Measurements from ENCODE around the gene NLGN4X. TPM values are rescaled to one million over a fixed set of nuclear protein-coding genes. Genes with fewer than 3 reads are reported as not detected.

NLGN4X gene
- total RNA-seq: 8.4 TPM
- long read RNA-seq, partial matches to known transcripts: 0 of 5 reads
- long read RNA-seq, other reads (novel, unspliced or antisense): 5 of 5 reads

GRCh38 chrX:6228720-6229119, at the start of gene NLGN4X:
Gene NLGN4X (minus strand): TSS chrX:6228867. CDS start chrX:6151466, 77,401 bp downstream.
- no peak for DNase-seq (ENCODE audit: low spot score)

GRCh38 chrX:6266041-6266440, 37.4 kb upstream of the NLGN4X start:
- DNase-seq (ENCODE audit: low spot score): no peak

- no peak for DNase-seq (ENCODE audit: low spot score)
Observed at GRCh38 chrX:6262959-6263358, 34.3 kb upstream of the NLGN4X start.

- DNase-seq (ENCODE audit: low spot score): no peak
Observed at GRCh38 chrX:6257025-6257424, 28.4 kb upstream of the NLGN4X start.

DNA sequence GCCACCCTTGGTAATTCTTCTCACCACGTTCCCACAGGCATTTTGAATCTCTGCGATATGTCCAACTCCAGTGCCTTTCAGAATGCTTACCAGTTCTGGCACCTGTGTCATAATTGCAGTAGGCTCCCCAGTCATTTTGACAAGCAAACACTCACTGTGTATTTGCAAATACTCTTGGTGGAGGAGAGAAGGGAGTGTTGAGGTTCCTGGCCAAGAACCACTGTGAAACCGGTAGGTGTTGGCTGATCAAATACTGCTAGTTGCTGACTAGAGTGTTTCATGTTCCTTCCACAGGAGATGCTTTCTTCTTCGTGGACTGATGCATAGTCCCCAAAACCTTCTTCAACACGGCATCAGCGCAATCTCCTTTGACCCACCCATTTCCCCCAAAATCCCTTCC, 16.0 kb upstream of the NLGN4X start:
- DNase-seq (ENCODE audit: low spot score): no peak

- DNase-seq (ENCODE audit: low spot score): no peak
Observed at GRCh38 chrX:6238576-6238975, 9.9 kb upstream of the NLGN4X start.

DNA sequence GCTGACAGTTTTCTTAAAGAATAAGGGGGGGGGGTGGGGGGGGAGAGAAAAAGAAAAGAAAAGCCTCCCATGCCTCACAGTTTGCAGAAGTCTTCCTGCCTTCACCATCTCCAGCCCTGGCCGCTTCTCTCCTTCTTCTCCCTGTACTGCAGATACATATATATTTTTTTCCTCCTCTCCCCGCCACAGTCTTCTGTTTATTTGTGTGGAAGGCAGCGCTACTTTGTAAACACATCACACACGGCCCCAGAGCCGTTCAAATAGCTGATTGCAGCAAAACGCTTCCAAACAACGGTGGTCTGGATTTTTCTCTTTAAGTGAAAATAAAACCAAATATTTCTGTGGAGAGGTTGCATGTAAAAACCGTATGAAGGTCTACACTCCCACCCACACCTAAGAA, 732 bp downstream of the NLGN4X start:
- DNase-seq (ENCODE audit: low spot score): no peak

DNA sequence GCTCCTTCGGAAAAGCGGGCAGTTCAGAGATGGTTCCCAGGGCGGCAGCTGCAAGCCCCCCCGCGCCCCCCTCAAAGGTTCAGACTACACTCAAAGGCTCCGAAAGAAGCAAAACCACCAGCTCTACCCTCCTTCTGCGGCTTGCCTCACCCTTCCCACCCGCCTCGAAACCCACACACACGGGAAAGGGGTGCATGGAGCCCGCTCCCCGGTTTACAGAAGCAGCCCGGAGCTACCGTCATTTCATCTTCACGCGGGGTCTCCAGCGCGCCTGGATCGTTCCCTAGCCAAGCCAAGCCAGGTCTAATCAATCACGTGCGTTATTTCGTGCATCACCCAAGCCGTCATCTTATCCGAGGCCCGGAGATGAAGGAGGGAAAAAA, 1.2 kb downstream of the NLGN4X start:
- no peak for DNase-seq (ENCODE audit: low spot score)

DNA sequence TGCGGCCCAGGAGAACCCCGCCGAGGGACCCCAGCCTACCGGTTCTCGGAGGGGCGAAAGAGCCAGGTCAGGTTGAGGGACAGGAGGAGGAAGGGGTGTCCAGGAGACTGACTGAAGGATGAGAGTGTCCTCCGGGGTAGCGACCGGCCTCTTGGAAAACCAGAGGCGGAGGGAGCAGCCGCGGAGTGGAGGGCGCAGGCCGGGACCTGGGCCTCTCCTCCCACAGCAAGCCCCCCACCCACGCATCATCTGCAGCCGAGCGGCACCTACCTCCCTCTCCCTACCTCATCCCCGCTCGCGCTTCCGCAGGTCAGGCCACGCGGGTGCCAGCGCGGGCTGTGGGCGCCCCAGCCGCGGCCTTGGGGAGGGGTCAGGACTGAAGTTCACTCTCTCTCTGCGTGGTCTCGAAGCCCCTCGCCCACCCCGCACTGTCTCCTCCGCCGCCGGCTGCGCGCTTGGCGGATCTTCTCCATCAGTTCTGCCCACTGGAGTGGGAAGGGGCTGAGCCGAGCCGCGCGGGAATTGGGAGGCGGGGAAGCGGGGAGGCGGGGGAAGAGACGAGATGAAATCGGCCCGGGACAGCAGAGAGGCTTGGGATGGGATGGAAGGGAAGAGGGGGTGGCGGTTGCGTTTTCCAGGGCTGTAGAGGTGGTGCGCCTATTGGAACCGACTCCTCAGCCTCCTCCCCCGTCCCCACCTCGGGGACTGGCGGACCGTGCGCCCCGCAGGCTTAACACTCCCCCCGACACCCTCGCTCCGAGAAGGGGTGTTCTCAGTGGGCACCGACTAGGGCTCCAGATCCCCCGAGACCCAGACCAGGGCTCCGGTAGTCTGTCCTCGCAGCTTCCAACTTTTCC, 1.8 kb downstream of the NLGN4X start:
- no peak for DNase-seq (ENCODE audit: low spot score)

DNA sequence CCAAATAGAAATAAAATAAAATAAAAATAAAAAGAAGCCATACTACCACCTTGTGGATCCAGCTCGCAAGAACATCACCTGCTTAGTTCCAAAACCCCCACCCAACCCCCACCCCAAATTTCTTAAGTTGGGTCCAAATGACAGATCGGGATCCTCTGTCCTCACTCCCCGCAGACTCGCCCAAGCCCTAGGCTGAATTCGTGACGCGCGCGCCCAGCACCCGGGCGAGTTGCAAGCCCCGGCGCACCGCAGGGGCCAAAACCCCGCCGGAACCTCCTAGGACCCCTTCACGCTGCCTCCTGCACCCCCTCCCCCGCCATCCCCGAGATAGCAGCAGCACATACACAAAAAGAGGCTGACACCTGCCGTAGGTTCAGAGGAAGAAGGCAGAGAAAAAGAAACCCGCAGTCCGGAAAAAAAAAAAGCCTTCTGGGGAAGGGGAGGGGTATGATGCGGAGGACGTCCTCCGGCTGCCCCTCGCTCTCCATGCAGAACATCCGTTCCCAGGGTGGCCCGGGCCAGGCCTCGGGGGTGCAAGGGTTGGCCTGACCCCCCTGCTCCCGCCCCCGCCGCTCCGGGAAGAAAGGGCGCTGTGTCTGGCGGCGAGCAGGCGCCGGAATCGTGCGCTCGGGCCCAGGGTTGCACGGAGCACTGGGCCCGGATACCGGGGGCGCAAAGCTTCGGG, 2.6 kb downstream of the NLGN4X start:
- DNase-seq (ENCODE audit: low spot score): no peak

DNA sequence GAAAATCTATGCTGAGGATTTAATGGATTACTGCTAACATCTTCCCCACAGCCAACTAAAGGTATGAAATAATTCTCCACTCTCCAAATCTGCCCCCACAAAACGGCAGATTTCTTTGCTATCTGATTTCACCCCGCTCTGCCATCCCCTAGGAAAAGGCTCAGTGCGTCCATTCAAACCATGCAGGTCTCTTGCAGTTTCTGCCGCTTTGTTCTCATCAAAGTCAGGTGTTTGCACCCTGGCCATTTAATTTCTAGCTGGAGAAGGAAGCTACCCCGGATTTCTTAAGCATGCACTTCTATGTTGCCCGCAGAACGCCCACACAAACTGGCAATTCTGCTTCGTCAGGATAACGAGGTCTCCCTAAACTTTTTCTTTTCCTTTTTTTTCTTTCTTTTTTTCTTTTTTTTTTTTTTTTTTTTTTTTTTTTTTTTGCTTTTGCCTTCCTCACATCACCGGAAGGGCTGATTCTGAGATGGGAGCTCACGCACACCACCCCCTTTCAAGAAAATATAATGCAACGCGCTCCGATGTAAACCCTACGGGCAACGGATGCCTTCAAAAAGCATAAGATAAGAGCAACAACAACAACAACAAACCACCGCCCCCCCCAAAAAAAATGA, 3.3 kb downstream of the NLGN4X start:
- no peak for DNase-seq (ENCODE audit: low spot score)

DNA sequence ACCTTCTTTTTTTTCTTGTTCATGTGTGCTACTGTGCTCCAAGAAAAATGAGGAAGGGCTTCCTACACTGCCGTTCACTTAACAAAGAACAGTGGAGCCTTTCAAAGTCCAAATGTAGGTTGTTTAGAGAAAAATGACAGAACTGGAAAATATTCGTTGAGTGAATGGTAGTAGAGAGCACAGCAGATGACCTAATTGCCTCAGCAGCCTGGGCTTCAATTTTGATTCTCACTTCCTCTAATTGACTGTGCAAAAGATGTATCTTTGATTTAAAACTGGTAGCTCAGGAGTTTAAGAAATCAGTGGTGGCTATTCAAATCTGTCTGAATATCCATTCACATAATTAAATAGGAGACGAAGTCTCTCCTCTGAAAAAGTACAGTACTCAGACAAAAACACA, 5.2 kb downstream of the NLGN4X start:
- no peak for DNase-seq (ENCODE audit: low spot score)

GRCh38 chrX:6210230-6210629, 18.4 kb downstream of the NLGN4X start:
- no peak for DNase-seq (ENCODE audit: low spot score)

DNA sequence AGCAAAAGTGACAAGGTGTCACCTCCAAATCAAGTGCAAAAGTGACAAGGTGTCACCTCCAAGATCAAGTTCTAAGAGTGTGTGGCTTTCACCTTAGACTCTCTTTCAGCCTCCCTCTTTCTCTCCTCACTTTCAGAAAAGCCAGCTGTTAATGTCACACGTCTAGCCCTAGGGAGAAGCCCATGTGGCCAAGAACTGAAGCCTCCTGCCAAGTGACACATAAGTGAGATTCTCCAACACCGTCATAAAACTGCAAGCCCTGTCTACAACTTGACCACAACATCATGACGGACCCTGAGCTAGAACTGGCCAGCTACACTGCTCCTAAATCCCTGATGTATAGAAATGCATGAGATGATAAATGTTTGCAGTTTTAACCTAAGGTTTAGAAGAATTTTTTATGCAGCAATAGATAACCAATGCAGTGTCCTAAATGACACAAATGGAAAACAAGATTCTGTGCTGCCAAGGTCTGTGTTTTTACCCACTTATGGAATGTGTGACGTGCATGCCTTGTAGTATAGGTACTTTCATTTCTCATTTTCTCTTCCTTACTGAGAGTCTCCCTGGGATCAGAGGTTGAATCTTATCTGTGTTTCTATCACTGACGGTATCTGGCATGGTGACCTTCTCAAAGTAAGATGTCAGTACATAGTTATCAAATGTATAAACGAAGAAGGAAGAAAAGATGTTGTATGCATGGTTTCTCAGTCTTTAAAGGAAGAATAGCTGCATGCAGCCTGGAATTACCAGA, 25.0 kb downstream of the NLGN4X start:
- no peak for DNase-seq (ENCODE audit: low spot score)

DNA sequence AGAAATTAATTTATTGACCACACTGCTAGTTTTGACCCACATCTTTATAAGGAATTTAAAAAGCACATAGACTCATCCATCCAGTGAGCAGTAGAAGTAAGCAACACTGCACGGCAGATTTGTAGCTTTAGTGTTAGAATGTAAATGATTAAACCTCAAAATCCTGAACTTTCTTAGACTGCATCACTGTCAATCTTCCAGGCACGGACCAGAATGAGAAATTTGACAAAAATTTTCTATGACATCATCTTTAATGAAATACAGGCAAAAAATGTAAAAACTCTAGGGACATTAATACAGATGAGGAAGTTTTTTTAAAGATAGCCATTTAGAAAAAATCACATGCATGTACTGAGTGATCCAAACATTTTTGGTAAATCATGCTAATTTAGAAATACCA, 29.2 kb downstream of the NLGN4X start:
- no peak for DNase-seq (ENCODE audit: low spot score)

DNA sequence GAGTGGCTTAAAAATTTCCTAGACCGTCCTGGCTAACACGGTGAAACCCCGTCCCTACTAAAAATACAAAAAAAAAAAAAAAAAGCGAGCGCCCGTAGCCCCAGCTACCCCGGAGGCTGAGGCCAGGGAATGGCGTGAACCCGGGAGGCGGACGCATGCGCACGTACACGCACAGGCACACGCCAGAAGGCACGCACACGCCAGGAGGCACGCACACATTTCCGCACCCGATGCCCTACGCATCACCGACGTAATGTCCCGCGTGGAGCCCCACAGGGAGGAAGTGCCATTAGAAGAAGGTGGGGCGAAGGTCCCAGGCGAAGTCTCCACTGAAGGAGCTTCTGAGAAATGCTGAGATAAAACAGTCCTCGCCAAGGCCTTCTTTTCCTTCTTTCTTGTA, 41.4 kb downstream of the NLGN4X start:
- no peak for DNase-seq (ENCODE audit: low spot score)

DNA sequence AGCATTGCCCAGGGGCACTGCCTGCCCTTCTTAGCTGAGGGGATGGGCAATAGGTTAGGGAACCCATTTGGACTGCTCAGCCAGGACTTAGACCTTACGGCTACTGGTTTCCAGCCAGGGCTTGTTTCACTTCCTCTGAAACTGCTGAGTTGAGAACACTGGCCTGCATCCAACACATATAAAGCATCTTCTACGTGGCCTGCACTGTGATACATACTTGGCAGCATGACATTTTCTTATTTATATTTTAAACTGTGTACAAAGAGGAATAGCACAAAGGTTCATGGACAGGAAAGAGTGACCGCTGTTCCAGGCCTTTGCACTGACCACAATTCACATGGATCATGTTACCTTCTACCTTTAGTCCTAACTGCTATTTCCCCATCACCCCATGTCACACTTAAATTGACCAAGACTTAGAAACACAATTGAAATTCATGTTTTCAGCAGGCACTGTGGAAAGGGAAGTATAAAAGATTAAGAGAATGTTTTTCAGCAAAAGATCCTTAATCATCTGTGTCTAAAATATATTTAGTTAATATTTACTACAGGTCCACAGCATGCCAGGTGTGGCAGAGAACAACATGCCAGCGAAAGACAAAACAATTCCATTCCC, 43.7 kb downstream of the NLGN4X start:
- DNase-seq (ENCODE audit: low spot score): no peak

DNA sequence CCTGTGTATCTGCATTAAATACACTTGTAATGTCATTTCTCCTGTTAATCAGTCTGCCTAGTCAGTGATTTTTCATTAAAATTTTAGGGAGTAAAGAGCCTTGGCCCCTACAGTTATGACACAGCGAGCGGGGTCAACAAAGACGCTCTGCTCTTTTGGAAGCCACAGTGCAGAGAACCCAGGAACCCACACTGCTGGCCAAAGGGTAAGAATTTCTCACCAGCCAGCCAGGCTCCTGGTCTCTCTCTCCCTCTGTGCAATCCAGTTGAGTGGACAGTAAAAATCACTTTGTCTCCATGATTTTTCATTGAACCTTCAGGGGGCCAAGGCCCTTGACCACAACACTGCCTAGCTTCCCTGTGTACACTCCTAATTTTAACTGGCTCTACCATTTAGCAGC, 52.8 kb downstream of the NLGN4X start:
- DNase-seq (ENCODE audit: low spot score): no peak

DNA sequence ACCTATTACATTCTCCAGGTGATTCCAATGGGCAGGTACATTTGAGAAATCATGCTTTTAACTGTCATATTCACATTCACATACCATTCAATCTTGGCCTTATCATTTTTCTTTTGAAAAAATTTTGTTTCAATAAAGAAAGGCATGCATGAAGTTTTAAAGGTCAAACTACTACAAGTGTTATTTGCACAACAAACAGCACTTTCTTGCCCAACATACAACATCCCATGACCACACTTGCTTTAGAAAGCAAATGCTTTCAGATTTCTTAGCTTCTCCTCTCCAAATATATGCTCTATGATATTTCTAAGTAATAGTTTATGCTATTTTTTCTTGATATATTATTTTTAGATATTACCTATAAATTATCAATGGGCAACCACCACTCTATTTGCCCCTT, 58.2 kb downstream of the NLGN4X start:
- DNase-seq (ENCODE audit: low spot score): no peak

DNA sequence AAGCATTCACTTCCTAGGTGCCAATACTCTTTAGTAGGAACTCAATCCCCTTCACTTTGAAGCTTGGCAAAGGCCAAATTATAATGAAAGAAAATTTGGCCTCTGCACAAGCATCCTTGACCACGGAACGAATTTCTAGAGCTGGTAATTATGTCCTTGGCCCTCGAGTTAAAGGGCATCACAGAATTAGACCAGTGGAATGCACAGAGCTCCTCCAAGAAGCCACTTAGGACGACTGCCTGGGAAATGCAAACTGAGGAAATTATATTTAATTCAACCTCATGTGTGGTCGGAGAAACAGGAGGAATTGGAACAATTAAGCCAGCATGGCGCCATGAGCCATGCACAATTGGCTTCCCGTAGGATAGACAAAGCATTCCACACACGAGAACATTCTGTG, 59.3 kb downstream of the NLGN4X start:
- no peak for DNase-seq (ENCODE audit: low spot score)

GRCh38 chrX:6163721-6164120, 64.9 kb downstream of the NLGN4X start:
- no peak for DNase-seq (ENCODE audit: low spot score)
